Ovary (tissue), 9 donors: ENCODE data around the gene FCN2. TPM values are rescaled to one million over a fixed set of nuclear protein-coding genes. Genes with fewer than 3 reads are reported as not detected.

Experiments
- DNase-seq, 5 donors: peaks; one replicate each; pipeline ENCODE4 v3.0.0-alpha.2; 2019 to 2020
- H3K27ac ChIP-seq, 2 donors: fragments of 200-600 bp; one replicate each; pipeline versions ENCODE4 v1.5.1 to v1.8.0; 2019 to 2022
- H3K27me3 ChIP-seq: fragments of 200-600 bp; one replicate; pipeline ENCODE4 v1.8.0; 2022
- H3K36me3 ChIP-seq: fragments of 200-600 bp; sonication (generic); one replicate; pipeline ENCODE4 v1.5.1; 2019
- H3K4me1 ChIP-seq: one replicate; pipeline ENCODE4 v1.8.1; 2013; ENCODE audit warnings: mild to moderate bottlenecking, moderate library complexity; ENCODE audit not compliant: insufficient read depth
- H3K4me3 ChIP-seq: fragments of 200-600 bp; sonication (generic); one replicate; pipeline ENCODE4 v1.5.1; 2017
- H3K9me3 ChIP-seq, 2 donors: fragments of 200-600 bp in 1 of 2; sonication (generic) in 1 of 2; one replicate each; pipeline versions ENCODE4 v1.5.1 to v1.8.1; 2013 to 2019; ENCODE audit warnings: mild to moderate bottlenecking in 1 of 2, moderate library complexity in 1 of 2
- EP300 ChIP-seq: sonication (generic); formaldehyde crosslinking; IDR thresholded peaks from one replicate; pipeline ENCODE4 v1.6.1; 2017; ENCODE audit warnings: antibody characterized with exemption
- POLR2A ChIP-seq: fragments of 450-650 bp; IDR thresholded peaks from one replicate; pipeline ENCODE4 v1.6.1; 2017; ENCODE audit warnings: antibody characterized with exemption, mild to moderate bottlenecking, moderate library complexity
- WGBS, 3 donors: extraction: QIAGEN DNeasy Blood & Tissue Kit in 1 of 3; methylation state at CpG; one replicate each; pipeline versions ENCODE4 v1.1.5 to v1.1.7; 2013 to 2017; 5-methylcytosine and 5-hydroxymethylcytosine counted together
- intact Hi-C, 4 donors: fragments of 100-400 bp; cut with DNase I; formaldehyde crosslinking; loops; one replicate each; pipeline versions ENCODE4 v1.11.0 to v1.15.1; 2022 to 2023
- polyA plus RNA-seq, 2 donors: library from polyadenylated mRNA; stranded (reverse); fragments of 200-250 nt in 1 of 2; fragments of 350-450 nt in 1 of 2; fragmentation: Illumina TruSeq in 1 of 2; extraction: RNeasy Lipid Tissue Mini Kit (QIAGEN cat#74804) in 1 of 2; gene quantifications; one replicate each; pipeline ENCODE4 v1.2.3, GENCODE V29; 2013 to 2014
- total RNA-seq, 7 donors: library from RNA; depleted of rRNA in 2 of 7; stranded (reverse); fragments of >200 nt in 2 of 7; fragmentation: NEBNext Ultra II Directional in 3 of 7; extraction: Animal tissue kit (Norgen Biotek cat#: 25700) in 3 of 7; gene quantifications; one replicate each; pipeline versions ENCODE4 v1.1.0 to v1.2.4, GENCODE V29; 2016 to 2023
- TF ChIP-seq, protein P1 (sequence below), 3 donors: fragments of 450-650 bp in 2 of 3; fragments of 200-600 bp in 1 of 3; IDR thresholded peaks; one replicate each; pipeline versions ENCODE4 v1.5.1 to v1.8.0; 2016 to 2022; ENCODE audit warnings: antibody characterized with exemption in 3 of 3, mild to moderate bottlenecking in 1 of 3
- donor health status: DM: no; HTN: no; CAD: no; lungs with moderate emphysema.
- donor health status: DM: no; HTN: no; CAD: no.
- donor health status: Bipolar disorder and iron deficiency.
- donor health status: DM: yes; HTN: yes; CAD: no.
- donor health status: DM: no; HTN: no; CAD: no.
- donor health status: DM: yes; HTN: yes; CAD: no.

FCN2 gene
- total and polyA plus RNA-seq, 9 donors, result 0.23 to 1.1 (median 0.33) TPM; not detected in 4

GRCh38 chr9:134846187-134846586 lies 34.4 kb upstream of the FCN2 start:
- Histone ChIP-seq H3K4me1 (no peaks in the 10 kb centered on the region), H3K27ac (no peak overlapping the region), H3K9me3 (no peaks in the 10 kb centered on the region), H3K4me3 (no peak overlapping the region), H3K36me3 (no peaks in the 10 kb centered on the region), H3K27me3 (no peaks in the 10 kb centered on the region)
- no peak for DNase-seq
- WGBS, 3 donors, result 83 to 89% (median 89%) methylated on average over 16 of the region's 16 CpGs
- TF ChIP-seq EP300, result no peak
- TF ChIP-seq POLR2A, result no peak
- TF ChIP-seq, protein P1, sequence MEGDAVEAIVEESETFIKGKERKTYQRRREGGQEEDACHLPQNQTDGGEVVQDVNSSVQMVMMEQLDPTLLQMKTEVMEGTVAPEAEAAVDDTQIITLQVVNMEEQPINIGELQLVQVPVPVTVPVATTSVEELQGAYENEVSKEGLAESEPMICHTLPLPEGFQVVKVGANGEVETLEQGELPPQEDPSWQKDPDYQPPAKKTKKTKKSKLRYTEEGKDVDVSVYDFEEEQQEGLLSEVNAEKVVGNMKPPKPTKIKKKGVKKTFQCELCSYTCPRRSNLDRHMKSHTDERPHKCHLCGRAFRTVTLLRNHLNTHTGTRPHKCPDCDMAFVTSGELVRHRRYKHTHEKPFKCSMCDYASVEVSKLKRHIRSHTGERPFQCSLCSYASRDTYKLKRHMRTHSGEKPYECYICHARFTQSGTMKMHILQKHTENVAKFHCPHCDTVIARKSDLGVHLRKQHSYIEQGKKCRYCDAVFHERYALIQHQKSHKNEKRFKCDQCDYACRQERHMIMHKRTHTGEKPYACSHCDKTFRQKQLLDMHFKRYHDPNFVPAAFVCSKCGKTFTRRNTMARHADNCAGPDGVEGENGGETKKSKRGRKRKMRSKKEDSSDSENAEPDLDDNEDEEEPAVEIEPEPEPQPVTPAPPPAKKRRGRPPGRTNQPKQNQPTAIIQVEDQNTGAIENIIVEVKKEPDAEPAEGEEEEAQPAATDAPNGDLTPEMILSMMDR (IDR thresholded peaks at IDR 0.05), result no peak
- intact Hi-C loops, result no loop called here

- no peaks in the 10 kb centered on the region for H3K27me3 ChIP-seq
- no peaks in the 10 kb centered on the region for H3K36me3 ChIP-seq
- TF ChIP-seq EP300 (no peak), POLR2A (no peak)
- TF ChIP-seq, protein P1 (IDR thresholded peaks at IDR 0.05), result no peak
- no peak for DNase-seq
- intact Hi-C loops, result no loop called here
- WGBS, 3 donors, result 78 to 89% (median 88%) methylated on average over 1 of the region's 1 CpG
- no peaks in the 10 kb centered on the region for H3K4me1 ChIP-seq
- no peak overlapping the region for H3K27ac ChIP-seq
- H3K4me3 ChIP-seq, result no peak overlapping the region
- H3K9me3 ChIP-seq, result no peaks in the 10 kb centered on the region
Observed at GRCh38 chr9:134846699-134847098, 33.9 kb upstream of the FCN2 start.

DNA sequence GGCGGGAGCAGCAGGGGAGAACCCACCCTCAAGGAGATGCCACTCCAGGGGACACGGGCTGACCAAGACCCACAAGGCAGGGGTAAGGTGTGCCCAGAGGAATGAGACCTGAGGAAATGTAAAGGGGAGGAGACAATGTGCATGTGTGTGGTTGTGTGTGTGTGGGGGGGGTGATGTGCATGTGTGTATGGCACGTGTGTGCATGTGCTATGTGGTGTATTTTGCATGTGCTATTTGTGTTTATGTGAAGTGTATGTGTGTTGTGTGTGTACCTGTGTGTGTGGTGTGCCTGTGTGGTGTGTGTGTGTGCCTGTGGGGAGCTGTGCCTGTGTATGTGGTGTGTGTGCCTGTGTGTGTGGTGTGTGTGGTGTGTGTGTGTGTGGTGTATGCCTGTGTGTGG lies 33.5 kb upstream of the FCN2 start:
- no peak overlapping the region for H3K27ac ChIP-seq
- no peak overlapping the region for H3K4me3 ChIP-seq
- H3K9me3 ChIP-seq, result no peaks in the 10 kb centered on the region
- no peaks in the 10 kb centered on the region for H3K36me3 ChIP-seq
- no peaks in the 10 kb centered on the region for H3K27me3 ChIP-seq
- WGBS, 3 donors, result 83 to 89% (median 87%) methylated on average over 3 of the region's 3 CpGs
- TF ChIP-seq EP300 (no peak), POLR2A (no peak)
- TF ChIP-seq, protein P1 (IDR thresholded peaks at IDR 0.05), result no peak
- DNase-seq, result no peak
- no peaks in the 10 kb centered on the region for H3K4me1 ChIP-seq
- intact Hi-C loops, result no loop called here

GRCh38 chr9:134847752-134848432 lies 32.7 kb upstream of the FCN2 start:
- H3K9me3 ChIP-seq, result no peaks in the 10 kb centered on the region
- DNase-seq, result no peak
- no peak overlapping the region for H3K4me3 ChIP-seq
- intact Hi-C loops, result no loop called here
- H3K27me3 ChIP-seq, result no peaks in the 10 kb centered on the region
- TF ChIP-seq POLR2A, result no peak
- TF ChIP-seq, protein P1 (IDR thresholded peaks at IDR 0.05), result no peak
- no peak for TF ChIP-seq EP300
- WGBS, 3 donors, result 71 to 82% (median 71%) methylated on average over 16 of the region's 16 CpGs
- H3K4me1 ChIP-seq, result peaks cover under 1% of the 10 kb centered on the region
- no peak overlapping the region for H3K27ac ChIP-seq
- H3K36me3 ChIP-seq, result no peaks in the 10 kb centered on the region
